Effector CD4-positive, alpha-beta T cell (primary cell): ENCODE measurements around the gene RWDD4.
A peak's percentile ranks its signal among the peaks of the same experiment; 100 is the strongest.

ENCODE experiments used
- DNase-seq: peaks from one replicate; pipeline ENCODE4 v3.0.0-alpha.2; 2020
- total RNA-seq: gene quantifications from one replicate; lab custom pipeline; 2026; lab: John Stamatoyannopoulos, UW

Gene RWDD4
- 10.3 reads per million, percentile 32 among the genes with 10 or more reads in this experiment for total RNA-seq

- DNase-seq, result peak; percentile 96
Observed at GRCh38 chr4:183659029-183659871, at the start of gene RWDD4, which contains the start of gene TRAPPC11. RWDD4 (minus strand) TSS chr4:183659185; CDS start chr4:183658952, 233 bp downstream. TRAPPC11 (plus strand) TSS chr4:183659293; CDS start chr4:183663868, 4,575 bp downstream.

- DNase-seq, result no peak
Observed at GRCh38 chr4:183702492-183702891, 43.5 kb upstream of the RWDD4 start.

DNA sequence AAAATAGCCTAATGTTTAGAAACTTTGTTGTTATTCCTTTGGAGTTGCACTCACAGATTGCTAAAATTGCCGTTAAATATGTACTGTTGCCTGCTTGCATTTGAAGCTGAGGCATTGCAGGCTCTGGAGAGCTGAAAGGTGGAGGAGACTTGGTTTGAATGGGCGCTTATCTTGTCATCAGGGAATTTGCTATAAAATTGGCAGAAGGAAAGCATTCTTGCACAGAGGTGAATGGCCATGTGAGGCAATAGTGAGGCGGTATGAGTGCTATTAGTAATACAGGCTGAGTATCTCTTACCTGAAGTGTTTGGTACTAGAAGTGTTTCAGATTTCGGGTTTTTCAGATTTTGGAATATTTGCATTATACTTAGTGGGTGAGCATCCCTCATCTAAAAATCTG is 41.4 kb upstream of the RWDD4 start:
- no peak for DNase-seq

DNA sequence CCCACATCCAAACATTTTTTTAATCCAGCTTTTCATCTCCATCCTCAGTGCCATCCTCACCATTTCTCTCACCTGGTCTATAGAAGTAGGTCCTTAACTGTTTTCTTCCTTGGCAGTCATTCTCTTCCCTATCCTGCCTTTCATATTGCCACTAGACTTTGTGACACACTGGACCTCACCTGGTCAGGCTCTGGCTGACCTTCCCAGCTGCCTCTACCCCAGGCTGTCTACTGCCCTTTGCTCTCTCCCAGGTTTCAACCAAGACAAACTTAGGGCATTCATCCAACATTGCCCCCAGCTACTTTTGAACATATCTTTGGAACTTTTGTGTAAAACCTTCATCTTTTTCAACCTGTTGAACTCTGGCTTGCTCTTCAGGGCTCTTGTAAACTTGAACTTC is 39.9 kb upstream of the RWDD4 start:
- no peak for DNase-seq

- DNase-seq, result no peak
Observed at GRCh38 chr4:183691897-183692296, 32.9 kb upstream of the RWDD4 start.

DNA sequence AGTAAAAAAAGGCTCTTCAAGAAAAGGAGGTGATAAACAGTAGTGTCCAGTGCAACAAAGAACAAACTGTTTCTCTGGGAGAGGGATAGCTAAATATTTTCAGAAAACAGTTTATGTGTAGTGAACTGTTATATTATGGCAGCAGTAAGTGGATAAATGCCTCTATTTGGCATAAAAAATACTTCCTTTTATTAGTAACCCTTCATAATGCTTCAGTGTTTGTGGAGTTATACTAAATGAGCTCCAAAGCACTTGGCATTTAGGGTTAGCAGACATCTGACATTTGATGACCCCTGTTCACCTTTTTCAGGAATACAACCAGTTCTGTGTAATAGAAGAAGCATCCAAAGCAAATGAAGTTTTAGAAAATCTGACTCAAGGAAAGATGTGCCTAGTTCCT is 32.0 kb upstream of the RWDD4 start:
- DNase-seq, result no peak

GRCh38 chr4:183688216-183688615 is 29.2 kb upstream of the RWDD4 start:
- no peak for DNase-seq

DNA sequence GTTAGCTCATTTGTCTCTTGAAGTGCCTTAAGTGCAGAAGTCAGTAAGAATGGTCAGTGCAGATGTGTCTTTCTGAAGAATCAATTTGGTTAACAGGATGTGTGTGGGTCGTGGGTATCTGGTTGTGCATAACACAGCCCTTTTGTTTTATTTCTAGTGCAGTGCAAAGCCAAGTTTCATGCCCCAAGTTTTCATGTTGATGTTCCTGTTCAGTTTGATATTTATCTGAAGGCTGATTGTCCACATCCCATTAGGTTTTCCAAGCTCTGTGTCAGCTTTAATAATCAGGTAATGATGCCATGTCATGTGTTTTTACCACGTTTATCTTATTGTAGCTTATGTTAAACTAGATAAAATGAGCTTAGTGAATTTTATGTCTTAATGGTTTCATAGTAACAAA is 27.5 kb upstream of the RWDD4 start:
- DNase-seq, result no peak

- DNase-seq, result no peak
Observed at GRCh38 chr4:183681119-183681518, 22.1 kb upstream of the RWDD4 start.

DNA sequence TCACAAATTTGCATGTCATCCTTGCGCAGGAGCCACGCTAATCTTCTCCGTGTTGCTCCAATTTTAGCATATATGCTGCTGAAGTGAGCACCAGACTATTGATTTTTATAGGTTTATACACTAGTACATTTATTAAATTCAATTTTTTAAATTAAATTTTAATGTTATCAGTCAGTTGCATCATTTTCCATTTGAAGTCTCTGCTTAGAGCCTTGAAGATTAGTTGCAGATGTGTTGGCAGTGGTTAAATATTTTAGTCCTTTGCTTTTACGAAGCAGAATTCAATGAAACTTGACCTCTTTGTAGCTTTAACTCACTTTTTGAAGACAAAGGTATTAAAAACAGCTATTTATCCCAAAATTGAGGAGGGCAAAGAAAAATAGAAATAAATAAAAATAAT is 16.6 kb upstream of the RWDD4 start:
- no peak for DNase-seq

GRCh38 chr4:183674153-183674552 is 15.2 kb upstream of the RWDD4 start:
- no peak for DNase-seq

DNA sequence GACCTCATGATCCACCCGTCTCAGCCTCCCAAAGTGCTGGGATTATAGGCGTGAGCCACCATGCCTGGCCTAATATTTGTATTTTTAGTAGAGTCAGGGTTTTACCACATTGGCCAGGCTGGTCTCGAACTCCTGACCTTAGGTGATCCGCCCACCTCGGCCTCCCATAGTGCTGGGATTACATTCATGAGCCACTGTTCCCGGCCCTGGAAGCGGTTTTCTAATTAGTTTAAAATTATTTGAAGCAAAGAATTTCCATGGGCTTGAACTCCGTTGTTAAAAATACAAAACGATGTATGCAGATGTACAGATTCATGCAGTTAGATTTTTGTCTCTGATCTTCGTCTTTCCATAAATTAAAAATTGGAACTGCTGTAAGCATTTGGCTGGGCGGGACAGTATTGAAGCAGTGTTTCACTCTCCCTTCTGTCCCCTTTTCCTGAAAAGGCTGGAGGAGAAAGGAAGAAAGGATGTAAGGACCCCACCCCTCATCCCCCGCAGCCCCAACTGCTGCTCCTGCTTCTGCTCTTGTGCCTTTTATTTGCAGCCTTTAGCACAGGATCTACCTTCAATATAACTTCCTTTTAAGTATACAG is 12.1 kb upstream of the RWDD4 start:
- DNase-seq, result no peak

DNA sequence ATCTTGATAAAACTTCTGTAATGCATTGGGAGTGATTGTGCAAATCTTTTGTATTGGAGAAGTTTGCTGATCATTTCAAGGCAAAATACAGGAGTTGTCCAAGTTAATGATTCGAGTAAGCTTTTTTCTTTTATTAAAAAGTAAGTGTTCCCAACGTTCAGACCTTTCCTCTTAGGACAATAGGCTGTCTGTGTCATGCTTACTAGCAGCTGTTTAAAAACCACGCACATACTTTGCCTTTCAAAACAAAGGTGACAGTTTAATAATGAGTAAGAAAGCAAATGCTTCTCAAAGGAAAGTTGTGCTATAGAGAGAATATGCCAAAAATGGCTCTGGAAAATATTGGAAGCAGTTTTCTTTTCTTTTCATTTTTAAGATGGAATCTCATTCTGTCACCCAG is 11.3 kb upstream of the RWDD4 start:
- no peak for DNase-seq

- no peak for DNase-seq
Observed at GRCh38 chr4:183666088-183666487, 7.1 kb upstream of the RWDD4 start.

- no peak for DNase-seq
Observed at GRCh38 chr4:183659872-183660242, 872 bp upstream of the RWDD4 start.

GRCh38 chr4:183658362-183659028 is 490 bp downstream of the RWDD4 start:
- peak; percentile 10 for DNase-seq

DNA sequence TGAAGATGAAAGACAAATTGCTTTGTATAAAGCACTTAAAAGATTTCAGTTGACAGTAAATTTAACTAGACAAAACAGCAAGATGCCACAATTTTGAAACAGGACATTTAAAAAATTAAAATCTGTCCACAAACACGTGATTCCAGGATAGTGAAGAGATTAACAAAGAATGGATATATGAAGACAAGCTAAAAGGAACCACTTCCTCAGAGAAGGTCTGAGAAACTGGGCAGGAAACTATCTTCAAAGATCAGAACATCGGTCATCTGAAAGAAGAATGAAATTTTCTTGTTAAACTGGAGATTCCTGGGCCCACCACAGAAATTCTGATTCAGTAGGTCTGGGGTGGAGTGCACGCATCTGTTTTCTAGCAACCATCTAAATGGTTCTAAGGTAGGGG is 1.4 kb downstream of the RWDD4 start:
- DNase-seq, result no peak

- no peak for DNase-seq
Observed at GRCh38 chr4:183645326-183645725, 13.7 kb downstream of the RWDD4 start.

- no peak for DNase-seq
Observed at GRCh38 chr4:183639291-183639690, 19.7 kb downstream of the RWDD4 start.

GRCh38 chr4:183638436-183638835 is 20.5 kb downstream of the RWDD4 start:
- DNase-seq, result no peak

DNA sequence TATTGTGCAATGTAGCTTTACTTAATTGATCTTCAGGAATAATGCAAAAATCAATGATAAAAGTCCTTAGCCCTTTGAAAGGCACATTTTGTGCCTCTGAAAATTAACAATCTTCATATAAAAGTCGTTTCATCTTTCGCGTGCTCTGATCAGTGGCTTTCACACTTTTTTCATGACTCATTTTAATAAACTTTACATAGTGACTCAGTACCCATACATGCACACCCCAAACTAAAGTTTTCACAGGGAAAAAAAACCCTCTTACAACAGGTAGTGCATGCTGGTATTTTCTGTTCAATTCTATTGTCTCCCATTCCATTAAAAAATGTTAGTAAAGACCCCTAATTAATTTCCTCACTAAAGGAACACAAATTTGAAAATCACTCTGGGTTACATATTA is 21.5 kb downstream of the RWDD4 start:
- no peak for DNase-seq

DNA sequence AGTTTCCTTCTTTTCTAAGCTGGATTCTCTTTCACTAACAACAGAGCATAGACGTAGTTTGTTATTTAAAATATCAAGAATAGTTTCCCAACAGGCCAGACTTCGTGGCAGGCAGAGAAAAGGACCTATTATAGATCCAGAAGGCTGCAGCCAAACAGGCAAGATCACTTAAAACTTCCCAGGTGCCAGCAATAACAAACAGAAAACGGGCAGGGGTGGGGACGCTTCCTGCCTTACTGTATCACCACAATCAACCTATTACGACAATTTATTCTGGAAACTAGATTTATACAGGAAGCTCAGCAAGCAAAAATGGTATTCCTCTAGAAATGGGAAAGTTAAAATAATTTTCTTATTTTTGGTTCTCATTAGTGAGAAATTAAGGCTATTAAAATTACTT is 22.1 kb downstream of the RWDD4 start:
- DNase-seq, result no peak

- no peak for DNase-seq
Observed at GRCh38 chr4:183636503-183636902, 22.5 kb downstream of the RWDD4 start.

DNA sequence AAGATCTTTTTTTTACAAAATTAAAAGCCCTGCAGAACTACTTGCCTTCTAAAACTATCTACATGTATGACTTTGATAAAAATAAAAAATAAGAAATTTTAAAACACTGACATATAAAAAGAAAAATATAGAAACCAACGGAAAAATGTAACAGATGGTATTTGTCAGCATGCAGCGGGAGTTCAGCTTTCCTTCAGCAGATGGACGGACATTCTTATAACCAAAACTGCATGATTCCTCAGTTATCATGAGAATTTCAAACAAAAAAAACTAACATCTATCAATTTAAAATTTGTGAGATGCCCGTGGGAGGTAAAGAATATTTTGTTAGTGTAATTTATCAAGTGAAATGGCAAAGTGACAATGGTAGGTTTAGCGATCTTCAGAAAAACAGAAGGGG is 23.2 kb downstream of the RWDD4 start:
- DNase-seq, result no peak
